Endometrial microvascular endothelial cells (primary cell): ENCODE results near the gene PASD1. TPM values are rescaled to one million over a fixed set of nuclear protein-coding genes. Genes with fewer than 3 reads are reported as not detected.

Experiments
- in situ Hi-C: cut with HindIII; loops from 2 replicates; pipeline ENCODE4 v1.10.0; 2017; ENCODE audit warnings: low sequenced_read_pairs, low pct_unique_long_range_greater_than_20kb; ENCODE audit errors: inconsistent ontology term
- total RNA-seq: library from RNA; depleted of rRNA; stranded (reverse); fragments of >200 nt; gene quantifications from one replicate; pipeline ENCODE4 v1.2.3, GENCODE V29; 2015; ENCODE audit errors: inconsistent ontology term

Gene PASD1
- total RNA-seq, 1 donor from 2014 or later: not detected

DNA sequence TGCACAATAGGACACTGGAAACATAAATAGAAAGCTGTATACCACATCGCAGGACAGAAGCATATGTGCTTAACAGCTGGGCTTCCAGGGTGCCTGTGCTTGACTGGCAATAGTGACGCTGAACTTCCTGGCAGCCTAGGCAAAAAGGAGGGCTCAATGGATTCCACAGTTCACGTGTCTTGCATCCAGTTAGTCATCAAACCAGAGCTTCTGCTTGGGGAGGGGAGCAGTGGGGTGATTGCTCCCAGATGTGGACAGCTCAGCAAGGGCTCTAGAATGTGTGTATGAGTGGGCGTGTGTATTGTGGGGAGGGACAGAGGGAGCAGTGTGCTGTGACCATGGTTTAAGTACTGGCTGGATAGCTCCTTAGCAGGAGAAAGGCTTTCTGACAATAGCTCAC, 134.0 kb downstream of the PASD1 start:
- in situ Hi-C loops: no loop called here

- in situ Hi-C loops: no loop called here
Measured at GRCh38 chrX:151698485-151698884, 135.0 kb downstream of the PASD1 start.

- in situ Hi-C loops: no loop called here
Measured at GRCh38 chrX:151699746-151700145, 136.3 kb downstream of the PASD1 start.

GRCh38 chrX:151700581-151700980, 137.1 kb downstream of the PASD1 start:
- in situ Hi-C loops: no loop called here

DNA sequence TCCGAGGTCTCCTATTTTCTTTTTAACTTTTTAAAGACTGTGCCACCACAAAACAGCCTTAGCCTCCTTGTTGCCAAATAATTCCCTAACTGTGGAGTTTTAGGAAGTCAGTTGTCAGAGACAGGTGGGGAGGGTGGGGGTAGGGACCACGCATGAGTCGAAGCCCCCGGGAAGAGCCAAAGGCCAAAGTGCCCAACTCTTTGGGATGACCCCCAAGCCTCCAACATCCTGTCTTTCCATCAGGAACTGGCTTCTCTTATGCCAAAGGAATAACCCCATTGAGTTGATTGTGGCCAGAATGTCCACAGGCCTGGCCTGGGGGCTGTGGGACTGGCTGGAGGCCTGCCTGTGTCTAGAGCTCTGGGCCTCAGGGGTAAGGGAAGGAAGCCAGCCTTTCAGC, 137.6 kb downstream of the PASD1 start:
- in situ Hi-C loops: no loop called here

DNA sequence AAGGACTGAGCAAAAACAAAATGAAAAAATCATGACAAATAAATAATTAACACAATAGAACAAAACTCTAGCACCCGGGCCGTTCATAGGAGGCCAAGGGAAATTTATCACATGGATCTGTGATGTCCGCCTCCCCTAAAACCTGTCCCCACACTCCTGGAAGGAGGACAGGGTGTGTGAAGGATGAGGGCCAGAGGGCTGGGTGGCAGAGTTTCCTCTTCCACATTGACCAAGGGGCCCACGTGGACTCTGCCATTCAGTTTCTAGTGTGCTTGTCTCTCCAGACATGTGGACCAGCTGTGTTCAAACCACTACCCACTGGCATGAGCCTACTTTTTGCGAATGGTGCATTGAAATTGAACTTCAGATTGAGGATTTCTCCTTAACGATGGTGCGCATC, 138.1 kb downstream of the PASD1 start:
- in situ Hi-C loops: no loop called here

- in situ Hi-C loops: no loop called here
Measured at GRCh38 chrX:151702026-151702714, 138.7 kb downstream of the PASD1 start.

GRCh38 chrX:151702741-151703340, 139.4 kb downstream of the PASD1 start:
- in situ Hi-C loops: no loop called here

- in situ Hi-C loops: no loop called here
Measured at GRCh38 chrX:151703487-151703886, 140.0 kb downstream of the PASD1 start.

- in situ Hi-C loops: no loop called here
Measured at GRCh38 chrX:151704041-151704663, 140.7 kb downstream of the PASD1 start.

GRCh38 chrX:151708821-151709220, 145.3 kb downstream of the PASD1 start:
- in situ Hi-C loops: no loop called here

DNA sequence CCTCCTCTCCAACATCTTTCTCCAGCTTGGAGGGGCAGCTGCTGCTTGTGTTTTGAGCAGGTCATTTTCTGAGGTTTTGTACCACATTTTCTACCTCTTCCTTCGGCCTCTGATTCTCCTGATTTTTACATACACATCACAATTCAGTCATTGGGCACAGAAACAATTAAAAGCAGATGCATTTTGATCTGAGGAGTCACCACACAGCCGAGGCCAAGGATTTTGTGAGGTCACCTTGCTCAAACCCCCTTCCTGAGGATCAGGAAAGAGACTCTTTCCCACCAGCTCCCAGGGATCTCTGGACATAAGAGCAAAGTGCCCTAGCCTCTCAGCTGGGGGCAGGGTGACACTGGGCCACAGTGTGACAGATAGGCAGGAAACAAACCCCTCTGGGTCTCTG, 147.0 kb downstream of the PASD1 start:
- in situ Hi-C loops: no loop called here

DNA sequence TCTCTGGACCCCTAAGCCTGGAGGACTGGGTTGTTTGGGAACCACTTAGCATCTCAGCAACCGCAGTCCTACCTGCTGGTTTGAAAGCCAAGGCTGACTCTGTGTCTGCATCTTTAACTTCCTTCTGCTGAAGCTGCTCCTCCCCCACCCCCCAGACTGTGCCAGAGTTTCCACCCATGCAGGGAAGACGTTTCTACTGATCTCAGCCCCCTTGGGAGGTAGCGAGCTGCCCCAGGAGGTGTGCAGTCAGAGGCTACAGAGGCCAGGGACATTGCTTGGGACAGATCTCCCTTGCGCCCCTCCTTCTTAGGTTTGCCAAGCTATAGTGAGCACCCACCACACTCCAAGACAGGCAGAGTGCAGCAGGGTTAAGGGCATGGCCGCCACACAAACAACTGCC, 147.7 kb downstream of the PASD1 start:
- in situ Hi-C loops: no loop called here

- in situ Hi-C loops: no loop called here
Measured at GRCh38 chrX:151711787-151712186, 148.3 kb downstream of the PASD1 start.

DNA sequence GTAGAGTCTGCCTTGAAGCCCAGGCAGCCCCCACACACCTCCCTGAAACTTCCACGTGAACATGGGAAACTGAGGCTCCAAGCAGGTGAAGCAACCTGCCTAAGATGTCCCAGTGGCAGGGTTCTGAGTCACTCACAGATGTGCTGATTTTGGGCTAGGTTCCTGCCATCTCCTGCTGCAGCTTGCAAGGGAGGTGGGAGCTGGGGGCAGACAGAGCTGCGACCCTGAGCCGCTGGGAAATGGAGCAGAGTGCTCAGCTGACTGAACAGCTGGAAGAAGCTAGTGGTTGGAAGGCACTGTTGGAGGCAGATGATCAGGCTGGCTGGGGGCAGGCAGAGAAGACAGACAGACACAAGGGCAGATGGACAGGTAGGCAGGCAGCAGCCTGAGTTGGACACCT, 148.8 kb downstream of the PASD1 start:
- in situ Hi-C loops: no loop called here

- in situ Hi-C loops: no loop called here
Measured at GRCh38 chrX:151713849-151714248, 150.4 kb downstream of the PASD1 start.

GRCh38 chrX:151714362-151714761, 150.9 kb downstream of the PASD1 start:
- in situ Hi-C loops: no loop called here

- in situ Hi-C loops: no loop called here
Measured at GRCh38 chrX:151715752-151716151, 152.3 kb downstream of the PASD1 start, which contains the start of gene FATE1. Gene FATE1, plus strand, starts transcription at chrX:151716035. Its CDS starts 85 bp downstream, at chrX:151716120.

GRCh38 chrX:151722241-151722846, 158.9 kb downstream of the PASD1 start:
- in situ Hi-C loops: no loop called here
